ENCODE data around the gene CCL4.
"Not testable (repeated sequence)": the region's sequence is repeated elsewhere in the genome, so short reads cannot be mapped to it uniquely, and the experiment has no call there.

GRCh38 chr17:36081681-36082471, 21.8 kb upstream of the CCL4 start:
- TF ChIP-seq, protein P1, sequence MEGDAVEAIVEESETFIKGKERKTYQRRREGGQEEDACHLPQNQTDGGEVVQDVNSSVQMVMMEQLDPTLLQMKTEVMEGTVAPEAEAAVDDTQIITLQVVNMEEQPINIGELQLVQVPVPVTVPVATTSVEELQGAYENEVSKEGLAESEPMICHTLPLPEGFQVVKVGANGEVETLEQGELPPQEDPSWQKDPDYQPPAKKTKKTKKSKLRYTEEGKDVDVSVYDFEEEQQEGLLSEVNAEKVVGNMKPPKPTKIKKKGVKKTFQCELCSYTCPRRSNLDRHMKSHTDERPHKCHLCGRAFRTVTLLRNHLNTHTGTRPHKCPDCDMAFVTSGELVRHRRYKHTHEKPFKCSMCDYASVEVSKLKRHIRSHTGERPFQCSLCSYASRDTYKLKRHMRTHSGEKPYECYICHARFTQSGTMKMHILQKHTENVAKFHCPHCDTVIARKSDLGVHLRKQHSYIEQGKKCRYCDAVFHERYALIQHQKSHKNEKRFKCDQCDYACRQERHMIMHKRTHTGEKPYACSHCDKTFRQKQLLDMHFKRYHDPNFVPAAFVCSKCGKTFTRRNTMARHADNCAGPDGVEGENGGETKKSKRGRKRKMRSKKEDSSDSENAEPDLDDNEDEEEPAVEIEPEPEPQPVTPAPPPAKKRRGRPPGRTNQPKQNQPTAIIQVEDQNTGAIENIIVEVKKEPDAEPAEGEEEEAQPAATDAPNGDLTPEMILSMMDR (IDR thresholded peaks at IDR 0.05): not testable (repeated sequence)
- TF ChIP-seq POLR2A (IDR thresholded peaks at IDR 0.05; ENCODE audit: low read depth); EP300 (IDR thresholded peaks at IDR 0.05): not testable (repeated sequence)

Measured in esophagus muscularis mucosa (tissue), 4 donors.